Thymus (tissue), 11 donors: ENCODE measurements around the gene TEAD2. TPM values are rescaled to one million over a fixed set of nuclear protein-coding genes. Genes with fewer than 3 reads are reported as not detected.

Experiments used
- DNase-seq, 9 donors: peaks; one replicate each; pipeline ENCODE4 v3.0.0-alpha.2; 2013; ENCODE audit warnings: low spot score in 9 of 9, low read depth in 6 of 9, missing footprints in 1 of 9
- H3K27ac ChIP-seq, 2 donors: one replicate each; pipeline ENCODE4 v1.5.1; 2013; ENCODE audit warnings: control low read depth in 1 of 2, low read depth in 1 of 2, low read length in 1 of 2, mild to moderate bottlenecking in 1 of 2, moderate library complexity in 1 of 2
- H3K27me3 ChIP-seq, 2 donors: one replicate each; pipeline ENCODE4 v1.5.1; 2013; ENCODE audit warnings: low read length in 1 of 2; ENCODE audit not compliant: control insufficient read depth in 2 of 2, insufficient read depth in 1 of 2
- H3K36me3 ChIP-seq, 2 donors: one replicate each; pipeline ENCODE4 v1.5.1; 2013; ENCODE audit warnings: low read length in 1 of 2, mild to moderate bottlenecking in 1 of 2, moderate library complexity in 1 of 2; ENCODE audit not compliant: control insufficient read depth in 2 of 2, insufficient read depth in 2 of 2
- H3K4me1 ChIP-seq, 2 donors: one replicate each; pipeline ENCODE4 v1.5.1; 2013; ENCODE audit warnings: low read length in 2 of 2; ENCODE audit not compliant: control insufficient read depth in 2 of 2, insufficient read depth in 2 of 2
- H3K4me3 ChIP-seq, 2 donors: one replicate each; pipeline ENCODE4 v1.5.1; 2013; ENCODE audit warnings: low read length in 2 of 2, control low read depth in 1 of 2, mild to moderate bottlenecking in 1 of 2
- H3K9me3 ChIP-seq, 2 donors: one replicate each; pipeline ENCODE4 v1.5.1; 2013; ENCODE audit warnings: low read length in 1 of 2, mild to moderate bottlenecking in 1 of 2; ENCODE audit not compliant: control insufficient read depth in 2 of 2, insufficient read depth in 1 of 2
- WGBS: extraction: QIAGEN DNeasy Blood & Tissue Kit; methylation state at CpG from one replicate; pipeline ENCODE4 v1.1.7; 2013; 5-methylcytosine and 5-hydroxymethylcytosine counted together
- polyA plus RNA-seq: library from polyadenylated mRNA; stranded (reverse); fragments of 200-250 nt; gene quantifications from one replicate; pipeline ENCODE4 v1.2.3, GENCODE V29; 2013
- total RNA-seq: library from RNA; stranded (reverse); fragments of 120-200 nt; gene quantifications from one replicate; pipeline ENCODE4 v1.2.4, GENCODE V29; 2013
- donor health status: healthy.

The TEAD2 gene
- total and polyA plus RNA-seq, 2 donors: 4.1 to 6.6 TPM

DNA sequence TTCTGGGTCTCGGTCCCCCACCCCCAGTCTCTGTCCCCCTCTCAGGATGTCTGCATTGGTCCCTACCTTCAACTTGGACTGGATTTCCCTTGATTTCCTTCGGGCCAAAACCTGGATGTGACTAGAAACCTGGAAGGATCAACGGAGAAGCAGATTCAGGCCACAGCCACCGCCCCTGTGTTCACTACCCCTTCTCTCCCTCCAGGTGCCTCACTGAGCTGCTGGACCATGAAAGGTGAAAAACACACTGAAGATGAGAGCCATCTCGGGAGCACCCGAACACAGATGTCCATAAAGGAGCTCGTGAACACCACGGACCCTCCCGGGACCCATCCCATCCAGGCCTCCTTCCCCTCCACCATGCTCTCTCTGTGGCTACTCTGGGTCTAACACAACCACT is 5.0 kb downstream of the TEAD2 start:
- Histone ChIP-seq H3K36me3 (no peaks in the 10 kb centered on the region), H3K27me3 (peaks cover 20 to 67% of the 10 kb centered on the region in 2 donors), H3K4me1 (peaks cover 0 to 9% of the 10 kb centered on the region in 2 donors), H3K27ac (no peak overlapping the region), H3K9me3 (peaks cover 0 to 3% of the 10 kb centered on the region in 2 donors), H3K4me3 (no peak overlapping the region)
- no peak for DNase-seq
- 92% methylated on average over 9 of the region's 9 CpGs for WGBS

DNA sequence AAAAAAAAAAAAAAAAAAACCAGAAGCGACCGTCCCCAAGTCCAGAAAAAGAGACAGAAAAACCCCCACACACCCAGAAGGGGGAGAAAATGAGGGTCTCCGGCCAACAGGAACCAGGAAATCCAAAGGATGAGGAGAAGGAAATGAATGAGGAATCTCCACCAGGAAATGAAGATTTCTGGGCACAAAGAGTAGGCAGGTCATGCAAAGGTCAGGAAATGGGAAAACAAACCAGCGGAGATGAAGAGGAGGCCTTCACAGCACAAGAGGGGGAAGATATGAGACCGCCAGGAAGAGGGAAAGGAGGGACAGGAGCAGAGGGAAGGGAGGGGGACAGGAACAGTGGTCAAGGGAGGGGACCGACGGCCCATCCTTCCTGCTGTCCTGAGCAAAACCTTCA is 5.8 kb downstream of the TEAD2 start:
- no peak for DNase-seq
- Histone ChIP-seq H3K36me3 (no peaks in the 10 kb centered on the region), H3K4me1 (peaks cover 0 to 4% of the 10 kb centered on the region in 2 donors)

DNA sequence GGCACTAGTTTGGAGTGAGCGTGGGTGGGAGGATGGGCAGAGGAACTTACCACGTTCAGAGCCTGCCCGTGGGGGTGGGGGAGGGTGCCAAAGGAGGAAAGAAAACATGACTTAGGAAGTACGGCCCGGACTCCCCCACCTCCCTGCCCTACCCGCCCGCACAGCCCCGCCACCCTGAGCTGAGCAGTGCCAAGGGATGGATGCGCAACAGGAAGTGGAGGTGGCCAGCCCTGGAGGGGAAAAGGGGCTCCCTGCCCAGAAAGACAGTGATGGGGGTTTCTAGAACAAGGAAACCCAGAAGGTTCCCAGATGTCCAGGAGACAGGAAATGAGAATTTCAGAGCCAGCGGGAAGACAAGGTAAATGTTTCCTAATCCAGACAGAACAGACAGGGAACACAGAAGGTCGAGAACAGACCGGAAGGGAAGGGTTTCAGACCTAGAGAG is 6.3 kb downstream of the TEAD2 start:
- Histone ChIP-seq H3K36me3 (no peaks in the 10 kb centered on the region), H3K9me3 (peaks cover 0 to 3% of the 10 kb centered on the region in 2 donors), H3K27me3 (peaks cover 10 to 56% of the 10 kb centered on the region in 2 donors), H3K4me3 (no peak overlapping the region), H3K27ac (peak overlapping the region in 1 of 2 donors; percentile 18), H3K4me1 (peaks cover 0 to 4% of the 10 kb centered on the region in 2 donors)
- DNase-seq: no peak
- 18% methylated on average over 12 of the region's 12 CpGs for WGBS

More for the DNA sequence above, 5.8 kb downstream of the TEAD2 start:
- Histone ChIP-seq H3K27ac (no peak overlapping the region), H3K9me3 (peaks cover 0 to 3% of the 10 kb centered on the region in 2 donors), H3K4me3 (no peak overlapping the region), H3K27me3 (peaks cover 11 to 58% of the 10 kb centered on the region in 2 donors)
- WGBS: 83% methylated on average over 7 of the region's 7 CpGs

DNA sequence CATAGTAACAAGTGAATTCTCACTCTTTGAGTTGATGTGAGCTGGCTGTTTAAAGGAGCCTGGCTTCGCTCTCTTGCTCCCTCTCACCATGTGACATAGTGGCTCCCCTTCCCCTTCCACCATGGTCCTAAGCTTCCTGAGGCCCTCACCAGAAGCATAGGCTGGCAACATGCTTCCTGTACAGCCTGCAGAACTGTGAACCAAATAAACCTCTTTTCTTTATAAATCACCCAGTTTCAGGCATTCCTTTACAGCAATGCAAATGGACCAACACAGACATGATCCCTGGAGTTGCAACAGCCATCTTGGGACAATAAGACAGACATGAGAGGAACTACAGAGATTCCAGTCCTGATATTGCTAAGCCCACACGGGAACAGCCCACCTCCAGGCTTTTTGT is 12.6 kb downstream of the TEAD2 start:
- no peaks in the 10 kb centered on the region for H3K9me3 ChIP-seq
- H3K4me3 ChIP-seq: no peak overlapping the region
- DNase-seq: no peak
- no peak overlapping the region for H3K27ac ChIP-seq
- H3K27me3 ChIP-seq: peaks cover 0 to 7% of the 10 kb centered on the region in 2 donors
- H3K36me3 ChIP-seq: no peaks in the 10 kb centered on the region
- no peaks in the 10 kb centered on the region for H3K4me1 ChIP-seq
- 99% methylated on average over 2 of the region's 2 CpGs for WGBS

DNA sequence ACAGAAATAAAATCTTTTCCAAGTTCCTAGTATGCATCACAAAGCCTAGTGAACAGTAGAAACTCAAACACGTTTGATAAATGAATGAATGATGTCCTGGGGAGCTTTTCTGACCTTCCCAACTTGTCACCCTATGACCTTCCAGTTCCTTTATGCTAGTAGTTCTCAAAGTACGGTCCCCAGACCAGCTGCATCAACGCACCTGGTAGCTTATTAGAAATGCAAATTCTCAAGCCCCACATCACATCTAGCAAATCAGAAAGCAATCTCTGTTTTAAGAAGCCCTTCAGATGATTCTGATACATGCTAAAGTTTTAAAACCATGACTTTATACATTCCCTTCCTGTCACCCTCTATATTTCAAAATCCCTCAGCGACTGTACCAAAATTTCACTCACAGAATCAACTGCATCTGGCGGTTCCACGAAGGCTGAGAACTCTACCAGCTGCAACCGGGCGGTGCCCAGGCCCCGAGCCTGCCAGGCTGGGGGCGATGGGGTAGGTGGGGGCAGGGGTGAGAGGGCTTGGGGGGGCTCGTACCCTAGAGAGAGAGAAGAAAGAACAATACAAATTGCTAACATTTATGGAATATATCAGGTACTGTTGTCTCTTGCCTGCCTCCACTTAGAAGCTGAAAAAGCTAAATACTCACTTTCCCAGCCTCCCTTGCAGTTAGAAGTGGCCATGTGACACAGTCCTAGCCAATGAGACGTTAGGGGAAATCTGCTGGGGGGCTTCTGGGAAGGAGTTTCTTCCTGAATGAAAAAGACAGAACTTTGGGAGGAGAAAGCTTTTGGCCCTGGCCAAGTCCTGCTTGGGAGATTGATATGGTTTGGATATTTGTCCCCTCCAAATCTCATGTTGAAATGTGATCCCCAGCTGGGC is 13.7 kb downstream of the TEAD2 start:
- H3K4me3 ChIP-seq: no peak overlapping the region
- WGBS: 95% methylated on average over 12 of the region's 12 CpGs
- no peak for DNase-seq
- H3K27me3 ChIP-seq: peaks cover 0 to 5% of the 10 kb centered on the region in 2 donors
- no peak overlapping the region for H3K27ac ChIP-seq
- no peaks in the 10 kb centered on the region for H3K9me3 ChIP-seq
- no peaks in the 10 kb centered on the region for H3K36me3 ChIP-seq
- no peaks in the 10 kb centered on the region for H3K4me1 ChIP-seq

DNA sequence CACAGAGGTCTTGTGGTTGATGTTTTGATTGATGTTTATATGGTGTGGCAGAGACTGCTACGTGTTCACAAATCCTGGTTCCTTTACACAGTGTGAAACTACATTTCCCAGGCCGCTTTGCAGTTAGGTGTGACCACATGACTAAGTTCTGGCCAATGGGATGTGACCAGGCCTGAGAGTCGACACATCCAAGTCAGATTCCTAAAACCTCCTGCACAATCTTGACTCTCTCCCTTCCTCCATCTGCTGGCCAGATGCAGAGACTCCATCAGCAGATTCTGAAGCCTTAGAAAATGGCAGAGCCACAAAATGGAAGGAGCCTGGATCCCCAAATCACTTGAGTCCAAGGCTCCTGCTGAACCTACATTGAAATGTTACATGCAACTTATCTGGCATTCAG is 14.4 kb downstream of the TEAD2 start:
- H3K4me3 ChIP-seq: no peak overlapping the region
- no peaks in the 10 kb centered on the region for H3K4me1 ChIP-seq
- peaks cover 0 to 2% of the 10 kb centered on the region in 2 donors for H3K27me3 ChIP-seq
- H3K36me3 ChIP-seq: no peaks in the 10 kb centered on the region
- WGBS: 89% methylated on average over 3 of the region's 3 CpGs
- H3K9me3 ChIP-seq: no peaks in the 10 kb centered on the region
- no peak for DNase-seq
- H3K27ac ChIP-seq: no peak overlapping the region

DNA sequence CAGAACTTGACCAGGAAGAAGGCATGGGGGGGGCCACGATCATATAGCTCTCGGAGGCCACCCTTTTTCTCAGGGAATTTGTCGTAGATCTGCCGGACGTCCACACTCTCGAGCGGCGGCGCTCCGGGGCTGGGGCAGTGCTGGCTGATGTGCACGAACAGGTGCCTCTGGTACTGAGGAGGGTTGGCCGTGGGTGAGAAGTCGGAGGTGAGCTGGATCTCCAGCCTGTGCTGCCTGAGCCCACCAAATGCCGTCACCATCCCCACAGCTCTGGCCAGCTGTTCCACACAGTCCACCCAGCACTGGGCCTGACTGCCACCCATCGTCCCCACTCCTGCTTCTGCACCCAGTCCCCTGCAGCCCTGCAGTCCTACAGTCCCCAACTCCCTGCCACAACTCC is 15.0 kb downstream of the TEAD2 start:
- Histone ChIP-seq H3K9me3 (no peaks in the 10 kb centered on the region), H3K27ac (no peak overlapping the region), H3K27me3 (peaks cover 0 to 2% of the 10 kb centered on the region in 2 donors), H3K36me3 (no peaks in the 10 kb centered on the region), H3K4me1 (no peaks in the 10 kb centered on the region), H3K4me3 (no peak overlapping the region)
- DNase-seq: no peak
- WGBS: 98% methylated on average over 15 of the region's 15 CpGs

DNA sequence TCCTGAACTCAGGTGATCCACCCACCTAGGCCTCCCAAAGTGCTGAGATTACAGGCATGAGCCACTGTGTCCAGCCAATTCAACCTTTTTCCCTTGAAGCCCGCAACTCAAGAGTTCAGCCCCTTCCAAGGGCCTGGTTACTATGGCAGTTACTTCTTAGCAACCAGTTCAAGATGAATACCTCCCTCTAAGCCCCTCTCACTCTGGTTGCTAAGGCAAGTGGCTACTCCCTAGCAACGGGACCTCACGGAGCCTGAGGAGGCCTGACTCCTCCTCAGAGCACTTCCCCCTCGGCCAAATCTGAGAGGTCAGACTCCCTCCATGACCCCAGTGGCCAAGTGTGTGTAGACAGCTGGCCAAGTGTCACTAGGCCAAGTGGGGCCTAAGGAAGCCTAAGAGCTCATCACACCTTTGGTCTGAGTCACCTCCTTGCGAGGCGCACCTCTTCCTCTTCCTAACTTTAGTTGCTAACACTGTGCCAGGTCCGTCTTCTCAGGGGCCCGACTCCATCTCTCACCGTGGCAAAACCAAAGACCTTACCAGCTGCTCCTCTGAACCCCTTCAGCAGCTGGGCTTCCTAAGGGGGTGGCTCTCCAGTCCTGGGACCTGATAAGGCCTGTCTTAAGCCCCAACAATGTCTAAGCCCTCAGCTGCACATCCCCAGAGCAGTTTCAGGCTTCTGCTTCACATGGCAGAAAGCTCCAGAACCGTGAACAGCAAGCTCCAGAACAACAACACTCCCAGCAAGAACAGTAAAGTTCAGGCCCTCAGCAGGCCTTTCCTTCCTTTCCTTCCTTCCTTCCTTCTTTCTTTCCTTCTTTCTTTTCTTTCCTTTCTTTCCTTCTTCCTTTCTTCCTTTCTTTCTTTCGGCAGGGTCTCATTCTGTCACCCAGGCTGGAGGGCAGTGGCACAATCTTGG is 17.5 kb downstream of the TEAD2 start:
- H3K36me3 ChIP-seq: peaks cover 0 to 8% of the 10 kb centered on the region in 2 donors
- WGBS: 92% methylated on average over 11 of the region's 11 CpGs
- no peak overlapping the region for H3K27ac ChIP-seq
- no peak overlapping the region for H3K4me3 ChIP-seq
- peaks cover 0 to 3% of the 10 kb centered on the region in 2 donors for H3K4me1 ChIP-seq
- no peak for DNase-seq
- no peaks in the 10 kb centered on the region for H3K27me3 ChIP-seq
- H3K9me3 ChIP-seq: no peaks in the 10 kb centered on the region

DNA sequence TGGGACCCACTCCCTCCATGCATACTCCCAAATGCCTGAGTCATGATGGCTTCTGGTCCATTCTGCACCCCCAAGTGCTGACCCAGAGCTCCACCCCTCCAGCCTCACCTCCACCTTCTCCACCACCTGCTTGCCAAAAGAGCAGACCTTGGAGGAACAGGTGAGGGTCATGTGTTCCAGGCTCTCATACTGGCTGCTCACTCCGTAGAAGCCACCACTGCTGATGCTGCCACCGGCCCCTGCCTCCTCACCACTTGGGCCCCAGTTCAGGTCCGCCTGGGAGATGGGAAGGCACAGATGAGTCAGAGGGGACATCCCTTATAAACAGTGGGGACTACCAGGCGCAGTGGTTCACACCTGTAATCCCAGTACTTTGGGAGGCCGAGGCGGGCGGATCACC is 19.1 kb downstream of the TEAD2 start:
- no peak overlapping the region for H3K4me3 ChIP-seq
- H3K27ac ChIP-seq: no peak overlapping the region
- peaks cover 0 to 5% of the 10 kb centered on the region in 2 donors for H3K4me1 ChIP-seq
- 98% methylated on average over 7 of the region's 7 CpGs for WGBS
- DNase-seq: no peak
- H3K27me3 ChIP-seq: no peaks in the 10 kb centered on the region
- H3K36me3 ChIP-seq: peaks cover 15 to 22% of the 10 kb centered on the region in 2 donors
- no peaks in the 10 kb centered on the region for H3K9me3 ChIP-seq
